Smooth muscle cell (in vitro differentiated cells): ENCODE results near the gene PMEPA1. TPM values are rescaled to one million over a fixed set of nuclear protein-coding genes. Genes with fewer than 3 reads are reported as not detected.

Experiments used
- DNase-seq: peaks from one replicate; lab custom pipeline; 2025; ENCODE audit not compliant: unreplicated experiment; lab: John Stamatoyannopoulos, UW
- H2AFZ ChIP-seq: fragments of 200-600 bp; sonication (generic); 2 replicates; pipeline ENCODE4 v1.6.0; 2016; ENCODE audit warnings: antibody characterized with exemption, low read depth, mild to moderate bottlenecking
- H3F3A ChIP-seq: fragments of 200-600 bp; sonication (generic); 2 replicates; pipeline ENCODE4 v1.6.0; 2017; ENCODE audit warnings: antibody characterized with exemption, low read depth
- H3K27ac ChIP-seq: fragments of 200-600 bp; sonication (generic); 2 replicates; pipeline ENCODE4 v1.5.1; 2016; ENCODE audit warnings: low read depth, mild to moderate bottlenecking
- H3K27me3 ChIP-seq: fragments of 200-600 bp; sonication (generic); 2 replicates; pipeline ENCODE4 v1.6.1; 2016; ENCODE audit warnings: low read depth, mild to moderate bottlenecking
- H3K36me3 ChIP-seq: fragments of 200-600 bp; sonication (generic); 2 replicates; pipeline ENCODE4 v1.5.1; 2016; ENCODE audit warnings: low read depth
- H3K4me1 ChIP-seq: fragments of 200-600 bp; sonication (generic); 2 replicates; pipeline ENCODE4 v1.5.1; 2016; ENCODE audit warnings: low read depth
- H3K4me2 ChIP-seq: fragments of 200-600 bp; sonication (generic); 2 replicates; pipeline ENCODE4 v1.6.0; 2016; ENCODE audit warnings: mild to moderate bottlenecking
- H3K4me3 ChIP-seq: fragments of 200-600 bp; sonication (generic); 2 replicates; pipeline ENCODE4 v1.5.1; 2016; ENCODE audit warnings: mild to moderate bottlenecking
- H3K79me2 ChIP-seq: fragments of 200-600 bp; sonication (generic); 2 replicates; pipeline ENCODE4 v1.6.0; 2016; ENCODE audit warnings: low read depth, mild to moderate bottlenecking
- H3K9ac ChIP-seq: fragments of 200-600 bp; sonication (generic); 2 replicates; pipeline ENCODE4 v1.6.0; 2016; ENCODE audit warnings: low read depth
- H3K9me3 ChIP-seq: fragments of 200-600 bp; sonication (generic); replicated peaks from 2 replicates; pipeline ENCODE4 v1.5.1; 2016; ENCODE audit warnings: low read depth
- H4K20me1 ChIP-seq: fragments of 200-600 bp; sonication (generic); 2 replicates; pipeline ENCODE4 v1.6.0; 2016; ENCODE audit warnings: low read depth
- CTCF ChIP-seq: fragments of 200-600 bp; sonication (generic); IDR thresholded peaks from 2 replicates; pipeline ENCODE4 v1.5.1; 2017; ENCODE audit warnings: borderline replicate concordance, mild to moderate bottlenecking, antibody characterized with exemption; ENCODE audit not compliant: insufficient read depth, poor library complexity, severe bottlenecking
- WGBS: methylation state at CpG from one replicate; pipeline ENCODE4 v1.1.7; 2016; ENCODE audit warnings: low lambda C conversion rate; 5-methylcytosine and 5-hydroxymethylcytosine counted together
- polyA plus RNA-seq: library from polyadenylated mRNA; unstranded; fragments of >200 nt; fragmentation: Nextera tagmentation; extraction: Ambion mirVana; gene quantifications from 2 replicates; pipeline ENCODE4 v1.2.1, GENCODE V29; 2016
- total RNA-seq: library from RNA; depleted of rRNA; stranded (reverse); fragments of >200 nt; gene quantifications from 2 replicates; pipeline ENCODE4 v1.2.3, GENCODE V29; 2014

Gene PMEPA1
- total and polyA plus RNA-seq, 2 experiments from 2014 or later, result 37.2 to 81.9 TPM

GRCh38 chr20:57647933-57648785 is 61.7 kb downstream of the PMEPA1 start:
- H3K27ac ChIP-seq, result no peak overlapping the region
- peaks cover 3% of the 10 kb centered on the region for H3K36me3 ChIP-seq
- H3K4me3 ChIP-seq, result no peak overlapping the region
- H3K4me1 ChIP-seq, result no peaks in the 10 kb centered on the region
- 94% methylated on average over 23 of the region's 23 CpGs for WGBS
- no peak for DNase-seq
- no peak overlapping the region for H2AFZ ChIP-seq
- no peak overlapping the region for H3K9ac ChIP-seq
- H3K27me3 ChIP-seq, result no peaks in the 10 kb centered on the region
- TF ChIP-seq CTCF, result no peak
- H3K9me3 ChIP-seq, result no peaks in the 10 kb centered on the region
- H3K4me2 ChIP-seq, result no peak overlapping the region
- H4K20me1 ChIP-seq, result peaks cover 35% of the 10 kb centered on the region
- no peaks in the 10 kb centered on the region for H3F3A ChIP-seq
- H3K79me2 ChIP-seq, result no peaks in the 10 kb centered on the region

- no peaks in the 10 kb centered on the region for H3F3A ChIP-seq
- H2AFZ ChIP-seq, result no peak overlapping the region
- H3K36me3 ChIP-seq, result peaks cover 3% of the 10 kb centered on the region
- WGBS, result 94% methylated on average over 12 of the region's 12 CpGs
- TF ChIP-seq CTCF, result no peak
- H3K4me3 ChIP-seq, result no peak overlapping the region
- H3K9ac ChIP-seq, result no peak overlapping the region
- no peaks in the 10 kb centered on the region for H3K79me2 ChIP-seq
- no peaks in the 10 kb centered on the region for H3K4me1 ChIP-seq
- H3K27me3 ChIP-seq, result no peaks in the 10 kb centered on the region
- H4K20me1 ChIP-seq, result peaks cover 26% of the 10 kb centered on the region
- no peak overlapping the region for H3K27ac ChIP-seq
- H3K4me2 ChIP-seq, result no peak overlapping the region
- no peak for DNase-seq
- H3K9me3 ChIP-seq, result no peaks in the 10 kb centered on the region
These were observed 62.5 kb downstream of the PMEPA1 start for GRCh38 chr20:57647006-57647932.

DNA sequence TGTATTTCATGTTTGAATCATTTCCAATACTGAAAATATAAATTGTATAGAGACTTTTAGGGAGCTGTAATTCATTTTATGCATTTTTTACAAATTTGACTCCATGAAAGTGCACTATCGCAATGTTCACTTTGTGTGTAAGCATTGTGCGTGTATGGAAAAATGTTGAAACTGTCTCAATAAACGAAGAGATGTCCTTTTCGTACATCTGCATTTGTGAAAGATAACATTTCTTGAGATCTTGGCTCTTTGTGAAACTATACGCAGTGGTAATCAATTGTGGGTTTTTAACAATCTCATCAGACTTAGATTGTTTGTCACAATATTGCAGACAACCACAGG is 70.9 kb downstream of the PMEPA1 start:
- Histone ChIP-seq H3K9me3 (no peaks in the 10 kb centered on the region), H2AFZ (no peak overlapping the region), H3K4me3 (no peak overlapping the region), H3K27ac (no peak overlapping the region), H3K27me3 (no peaks in the 10 kb centered on the region), H3K9ac (no peak overlapping the region), H4K20me1 (no peaks in the 10 kb centered on the region), H3K4me1 (no peaks in the 10 kb centered on the region), H3K79me2 (no peaks in the 10 kb centered on the region), H3K36me3 (no peaks in the 10 kb centered on the region), H3K4me2 (no peak overlapping the region), H3F3A (no peaks in the 10 kb centered on the region)
- no peak for DNase-seq
- WGBS, result 63% methylated on average over 5 of the region's 5 CpGs
- TF ChIP-seq CTCF, result no peak
